HL-60 (cell line): ENCODE measurements around the gene BAZ2B.

Source experiments
- DNase-seq, 2 experiments: peaks; one replicate each; pipeline ENCODE4 v3.0.0-alpha.2; 2010 to 2020; ENCODE audit warnings: low read depth in 1 of 2, low spot score in 1 of 2
- H3K27ac ChIP-seq: fragments of 250-450 bp; sonication (Bioruptor Pico); replicated peaks from 2 replicates; pipeline ENCODE4 v1.5.1; 2020; ENCODE audit warnings: mild to moderate bottlenecking, moderate library complexity
- H3K27me3 ChIP-seq: fragments of 250-450 bp; sonication (Bioruptor Pico); 2 replicates; pipeline ENCODE4 v1.5.1; 2021; ENCODE audit warnings: mild to moderate bottlenecking, moderate library complexity; ENCODE audit not compliant: insufficient read depth, poor library complexity, severe bottlenecking
- H3K4me3 ChIP-seq: replicated peaks from 2 replicates; pipeline ENCODE4 v1.5.1; 2011; ENCODE audit warnings: mild to moderate bottlenecking, control low read depth, low read length; ENCODE audit not compliant: insufficient read depth
- CTCF ChIP-seq: IDR thresholded peaks from one replicate; pipeline ENCODE4 v1.5.1; 2011; ENCODE audit warnings: low read length, control low read depth, inconsistent platforms; ENCODE audit not compliant: insufficient read depth
- GABPA ChIP-seq: IDR thresholded peaks from 2 replicates; pipeline ENCODE4 v1.6.1; 2012; ENCODE audit warnings: low read depth
- POLR2AphosphoS5 ChIP-seq: IDR thresholded peaks from 2 replicates; pipeline ENCODE4 v1.6.1; 2012; ENCODE audit warnings: low read depth
- REST ChIP-seq: IDR thresholded peaks from 2 replicates; pipeline ENCODE4 v1.6.1; 2012; ENCODE audit warnings: low read depth; ENCODE audit not compliant: insufficient replicate concordance
- SPI1 ChIP-seq: IDR thresholded peaks from 2 replicates; pipeline ENCODE4 v1.6.1; 2012; ENCODE audit warnings: low read depth, mild to moderate bottlenecking, borderline replicate concordance

BAZ2B gene

GRCh38 chr2:159549234-159549633, 67.1 kb downstream of the BAZ2B start:
- H3K27ac ChIP-seq, result peak overlapping the region; percentile 12; the same call in 1 of the 2 replicates
- no peak for TF ChIP-seq POLR2AphosphoS5
- TF ChIP-seq GABPA, result no peak
- no peak for TF ChIP-seq SPI1
- no peak for TF ChIP-seq REST
- TF ChIP-seq CTCF, result no peak
- peak in 1 of 2 experiments; percentile 22 for DNase-seq
- H3K4me3 ChIP-seq, result no peak overlapping the region
- H3K27me3 ChIP-seq, result no peaks in the 10 kb centered on the region

- TF ChIP-seq POLR2AphosphoS5 (no peak), GABPA (no peak), REST (no peak), CTCF (no peak), SPI1 (no peak)
- no peaks in the 10 kb centered on the region for H3K27me3 ChIP-seq
- DNase-seq, result no peak
- no peak overlapping the region for H3K4me3 ChIP-seq
- no peak overlapping the region for H3K27ac ChIP-seq
Measured at GRCh38 chr2:159546716-159547430, 69.5 kb downstream of the BAZ2B start.

GRCh38 chr2:159546039-159546438, 70.3 kb downstream of the BAZ2B start:
- Histone ChIP-seq H3K4me3 (no peak overlapping the region), H3K27me3 (no peaks in the 10 kb centered on the region), H3K27ac (no peak overlapping the region)
- DNase-seq, result no peak
- TF ChIP-seq GABPA, result no peak
- TF ChIP-seq SPI1, result no peak
- TF ChIP-seq POLR2AphosphoS5, result no peak
- TF ChIP-seq REST, result no peak
- no peak for TF ChIP-seq CTCF
